IgD-negative memory B cell (primary cell): Measurements from ENCODE around the gene ITPRIP. TPM values are rescaled to one million over a fixed set of nuclear protein-coding genes. Genes with fewer than 3 reads are reported as not detected.

ENCODE experiments used
- H3K27ac Mint-ChIP-seq, 3 donors: one replicate each; pipeline ENCODE4 v1.8.0; 2020 to 2022; ENCODE audit warnings: mild to moderate bottlenecking in 3 of 3, mixed read lengths in 3 of 3, moderate library complexity in 1 of 3
- H3K27me3 Mint-ChIP-seq: one replicate; pipeline ENCODE4 v1.8.0; 2021; ENCODE audit warnings: mixed read lengths
- H3K36me3 Mint-ChIP-seq: one replicate; pipeline ENCODE4 v1.8.0; 2020; ENCODE audit warnings: mild to moderate bottlenecking, mixed read lengths
- H3K4me1 Mint-ChIP-seq, 3 donors: one replicate each; pipeline ENCODE4 v1.8.0; 2020 to 2022; ENCODE audit warnings: mixed read lengths in 3 of 3, mild to moderate bottlenecking in 1 of 3
- H3K4me3 Mint-ChIP-seq, 4 donors: one replicate each; pipeline ENCODE4 v1.8.0; 2020 to 2022; ENCODE audit warnings: mild to moderate bottlenecking in 4 of 4, mixed read lengths in 4 of 4, moderate library complexity in 3 of 4
- H3K9me3 Mint-ChIP-seq, 3 donors: one replicate each; pipeline ENCODE4 v1.8.0; 2020 to 2021; ENCODE audit warnings: mixed read lengths in 3 of 3, mild to moderate bottlenecking in 1 of 3
- polyA plus RNA-seq: library from polyadenylated mRNA; unstranded; fragments of 300-500 nt; fragmentation: Illumina TruSeq; gene quantifications from one replicate; pipeline ENCODE4 v1.2.3, GENCODE V29; 2021

ITPRIP gene
- polyA plus RNA-seq, 1 donor from 2014 or later = 22.8 TPM

GRCh38 chr10:104274762-104275721 is 63.2 kb downstream of the ITPRIP start:
- Mint-ChIP-seq H3K36me3 (no peaks in the 10 kb centered on the region), H3K27me3 (peaks cover 15% of the 10 kb centered on the region), H3K9me3 (no peaks in the 10 kb centered on the region), H3K4me3 (peak overlapping the region in 2 of 4 donors; percentile 5 to 65), H3K4me1 (peaks cover 0 to 1% (median 0%) of the 10 kb centered on the region in 3 donors), H3K27ac (no peak overlapping the region)

GRCh38 chr10:104273899-104274575 is 64.2 kb downstream of the ITPRIP start:
- Mint-ChIP-seq H3K4me1 (peaks cover 2 to 5% (median 3%) of the 10 kb centered on the region in 3 donors), H3K27me3 (peaks cover 15% of the 10 kb centered on the region), H3K27ac (no peak overlapping the region), H3K36me3 (no peaks in the 10 kb centered on the region), H3K4me3 (peak overlapping the region in 1 of 4 donors; percentile 9), H3K9me3 (peaks cover 0 to 2% (median 0%) of the 10 kb centered on the region in 3 donors)

- Mint-ChIP-seq H3K27ac (no peak overlapping the region), H3K9me3 (peaks cover 0 to 2% (median 0%) of the 10 kb centered on the region in 3 donors), H3K4me3 (no peak overlapping the region), H3K36me3 (no peaks in the 10 kb centered on the region), H3K4me1 (peaks cover 3 to 5% (median 4%) of the 10 kb centered on the region in 3 donors), H3K27me3 (peaks cover 15% of the 10 kb centered on the region)
Observed at GRCh38 chr10:104273286-104273685, 65.0 kb downstream of the ITPRIP start.

- H3K4me1 Mint-ChIP-seq = peaks cover 23 to 36% (median 25%) of the 10 kb centered on the region in 3 donors
- peak within 1 kb of the TSS; percentile 72 to 99 (median 98) for H3K27ac Mint-ChIP-seq
- peaks cover 0 to 2% (median 0%) of the 10 kb centered on the region in 3 donors for H3K9me3 Mint-ChIP-seq
- H3K4me3 Mint-ChIP-seq = peak within 1 kb of the TSS; percentile 92 to 98 (median 94)
- no peaks in the 10 kb centered on the region for H3K27me3 Mint-ChIP-seq
- peaks cover 5% of the 10 kb centered on the region for H3K36me3 Mint-ChIP-seq
Observed at GRCh38 chr10:104268713-104269645, 69.3 kb downstream of the ITPRIP start, which contains the start of gene GSTO2. TSS of gene GSTO2 (plus strand) at chr10:104269184. CDS start at chr10:104274916, 5,732 bp downstream.

- Mint-ChIP-seq H3K4me3 (peak overlapping the region; percentile 92 to 98 (median 94)), H3K27ac (peak overlapping the region; percentile 72 to 99 (median 98)), H3K27me3 (no peaks in the 10 kb centered on the region), H3K4me1 (peaks cover 25 to 39% (median 28%) of the 10 kb centered on the region in 3 donors), H3K36me3 (peaks cover 5% of the 10 kb centered on the region), H3K9me3 (peaks cover 0 to 2% (median 0%) of the 10 kb centered on the region in 3 donors)
Observed at GRCh38 chr10:104268405-104268712, 69.9 kb downstream of the ITPRIP start.

GRCh38 chr10:104267721-104268404 is 70.4 kb downstream of the ITPRIP start:
- Mint-ChIP-seq H3K27me3 (no peaks in the 10 kb centered on the region), H3K4me3 (peak overlapping the region; percentile 92 to 98 (median 94)), H3K36me3 (peaks cover 5% of the 10 kb centered on the region), H3K27ac (peak overlapping the region; percentile 72 to 99 (median 98)), H3K9me3 (peaks cover 0 to 2% (median 0%) of the 10 kb centered on the region in 3 donors), H3K4me1 (peaks cover 25 to 39% (median 28%) of the 10 kb centered on the region in 3 donors)

GRCh38 chr10:104264783-104265182 is 73.5 kb downstream of the ITPRIP start:
- H3K4me1 Mint-ChIP-seq = peaks cover 34 to 52% (median 35%) of the 10 kb centered on the region in 3 donors

GRCh38 chr10:104262055-104262454 is 76.2 kb downstream of the ITPRIP start:
- H3K4me1 Mint-ChIP-seq = peaks cover 25 to 51% (median 29%) of the 10 kb centered on the region in 3 donors

More at GRCh38 chr10:104264783-104265182, 73.5 kb downstream of the ITPRIP start:
- Mint-ChIP-seq H3K36me3 (peaks cover 6% of the 10 kb centered on the region), H3K4me3 (no peak overlapping the region), H3K27me3 (no peaks in the 10 kb centered on the region), H3K9me3 (peaks cover 0 to 2% (median 0%) of the 10 kb centered on the region in 3 donors), H3K27ac (no peak overlapping the region)

GRCh38 chr10:104260775-104261115 is 77.5 kb downstream of the ITPRIP start:
- Mint-ChIP-seq H3K4me3 (peak overlapping the region in 1 of 4 donors; percentile 34), H3K4me1 (peaks cover 29 to 54% (median 32%) of the 10 kb centered on the region in 3 donors), H3K27ac (peak overlapping the region in 2 of 3 donors; percentile 11 to 27), H3K36me3 (peaks cover 3% of the 10 kb centered on the region), H3K9me3 (no peaks in the 10 kb centered on the region), H3K27me3 (no peaks in the 10 kb centered on the region)

More at GRCh38 chr10:104262055-104262454, 76.2 kb downstream of the ITPRIP start:
- H3K36me3 Mint-ChIP-seq = peaks cover 6% of the 10 kb centered on the region
- H3K27ac Mint-ChIP-seq = peak overlapping the region in 1 of 3 donors; percentile 11
- H3K9me3 Mint-ChIP-seq = no peaks in the 10 kb centered on the region
- no peaks in the 10 kb centered on the region for H3K27me3 Mint-ChIP-seq
- H3K4me3 Mint-ChIP-seq = no peak overlapping the region

- peaks cover 28 to 52% (median 32%) of the 10 kb centered on the region in 3 donors for H3K4me1 Mint-ChIP-seq
- peaks cover 2% of the 10 kb centered on the region for H3K36me3 Mint-ChIP-seq
- no peaks in the 10 kb centered on the region for H3K9me3 Mint-ChIP-seq
- H3K27me3 Mint-ChIP-seq = no peaks in the 10 kb centered on the region
- peak overlapping the region in 2 of 4 donors; percentile 34 to 35 for H3K4me3 Mint-ChIP-seq
- peak overlapping the region; percentile 11 to 80 (median 27) for H3K27ac Mint-ChIP-seq
Observed at GRCh38 chr10:104259999-104260774, 78.1 kb downstream of the ITPRIP start.
